ENCODE data around the gene KRT15. TPM values are rescaled to one million over a fixed set of nuclear protein-coding genes. Genes with fewer than 3 reads are reported as not detected.

Gene KRT15
- total and polyA plus RNA-seq, 9 of the 15 experiments (the other 6 are each of a cell fraction or from before 2014, with no cell fraction given): 0.28 to 4.4 (median 0.56) TPM

- TF ChIP-seq HNRNPH1 (optimal IDR thresholded peaks at IDR 0.05; ENCODE audit: low read depth, low read length): no peak
- TF ChIP-seq MAFG (tag; conservative IDR thresholded peaks at IDR 0.05): peak; percentile 41; the same call in 1 of the 2 replicates
- peak; percentile 74 for TF ChIP-seq ZNF316 (IDR thresholded peaks at IDR 0.05)
- peak; percentile 45; the same call in 1 of the 2 replicates for TF ChIP-seq MAFK (IDR thresholded peaks at IDR 0.05; ENCODE audit: low read length)
- peak; percentile 66 for TF ChIP-seq C11orf30 (IDR thresholded peaks at IDR 0.05; ENCODE audit: low read depth)
- TF ChIP-seq ZNF75A (CRISPR knock-in tag; IDR thresholded peaks at IDR 0.05): no peak
Observed at GRCh38 chr17:41563607-41564170, 45.0 kb upstream of the KRT15 start.

More at GRCh38 chr17:41563607-41564170, 45.0 kb upstream of the KRT15 start:
- no peaks in the 10 kb centered on the region for H3K9me1 ChIP-seq (ENCODE audit: control insufficient read depth, insufficient read depth, low read length)
- H3K4me2 ChIP-seq (ENCODE audit: insufficient read depth, low read length): no peak overlapping the region
- POLR2A ChIA-PET: no interaction called here
- in situ Hi-C loops (cut with MboI) (no loop called here), intact Hi-C loops (cut with micrococcal nuclease) (no loop called here)
- no peak for ATAC-seq
- H3K79me2 ChIP-seq (ENCODE audit: control insufficient read depth, insufficient read depth, low read length): no peaks in the 10 kb centered on the region
- CTCF ChIA-PET (ENCODE audit: low intra/inter-chr PET ratio): interaction anchor here (0.7 kb wide), 1 partner anchor 102 kb away, joined by 3 read pairs; no protein-coding TSS in a partner anchor
- H3K9me3 ChIP-seq (replicated peaks; ENCODE audit: control insufficient read depth, insufficient read depth, low read depth, low read length): no peaks in the 10 kb centered on the region
- DNase-seq (ENCODE audit: extremely low read depth in 1 of 4, low spot score in 3 of 4): no peak
- H3K9ac ChIP-seq (ENCODE audit: insufficient read depth in 1 of 2, low read depth in 2 of 2, low read length in 2 of 2): no peak overlapping the region
- H2AFZ ChIP-seq (ENCODE audit: low read depth, low read length): no peak overlapping the region
- WGBS (ENCODE audit: insufficient coverage, low coverage, missing lambda C conversion rate): 2% methylated on average over 3 of the region's 3 CpGs
- no peaks in the 10 kb centered on the region; a peak in 1 of 5 replicates for H3K4me1 ChIP-seq (replicated peaks in 1 of 2; ENCODE audit: control insufficient read depth in 2 of 2, insufficient read depth in 2 of 2, low read length in 2 of 2)
- H3K27me3 ChIP-seq (ENCODE audit: control insufficient read depth in 2 of 2, insufficient read depth in 2 of 2, low read length in 2 of 2): peaks cover 23 to 46% of the 10 kb centered on the region in 2 experiments
- no TSS peak for BruUV-seq (replicated peaks)
- no peaks in the 10 kb centered on the region for H4K20me1 ChIP-seq (replicated peaks; ENCODE audit: control insufficient read depth, insufficient read depth, low read length)
- no peak for FAIRE-seq
- no peak overlapping the region for H3K27ac ChIP-seq (ENCODE audit: extremely low read depth, low read depth, low read length)
- no peaks in the 10 kb centered on the region for H3K36me3 ChIP-seq (ENCODE audit: control insufficient read depth, insufficient read depth, low read length)
- no peak overlapping the region for H3K4me3 ChIP-seq
